Tibial nerve (tissue), 3 donors: ENCODE measurements around the gene SUPT20HL1.

Source experiments
- POLR2A ChIP-seq, 2 donors: fragments of 450-650 bp; IDR thresholded peaks; one replicate each; pipeline ENCODE4 v1.6.1; 2017; ENCODE audit warnings: antibody characterized with exemption in 2 of 2, mild to moderate bottlenecking in 2 of 2, moderate library complexity in 2 of 2
- TF ChIP-seq, protein P1 (sequence below), 5 experiments: fragments of 200-600 bp in 3 of 5; fragments of 450-650 bp in 2 of 5; sonication (generic) in 3 of 5; IDR thresholded peaks; one replicate each; pipeline ENCODE4 v1.5.1; 2016 to 2019; ENCODE audit warnings: antibody characterized with exemption in 5 of 5, mild to moderate bottlenecking in 3 of 5, moderate library complexity in 2 of 5

DNA sequence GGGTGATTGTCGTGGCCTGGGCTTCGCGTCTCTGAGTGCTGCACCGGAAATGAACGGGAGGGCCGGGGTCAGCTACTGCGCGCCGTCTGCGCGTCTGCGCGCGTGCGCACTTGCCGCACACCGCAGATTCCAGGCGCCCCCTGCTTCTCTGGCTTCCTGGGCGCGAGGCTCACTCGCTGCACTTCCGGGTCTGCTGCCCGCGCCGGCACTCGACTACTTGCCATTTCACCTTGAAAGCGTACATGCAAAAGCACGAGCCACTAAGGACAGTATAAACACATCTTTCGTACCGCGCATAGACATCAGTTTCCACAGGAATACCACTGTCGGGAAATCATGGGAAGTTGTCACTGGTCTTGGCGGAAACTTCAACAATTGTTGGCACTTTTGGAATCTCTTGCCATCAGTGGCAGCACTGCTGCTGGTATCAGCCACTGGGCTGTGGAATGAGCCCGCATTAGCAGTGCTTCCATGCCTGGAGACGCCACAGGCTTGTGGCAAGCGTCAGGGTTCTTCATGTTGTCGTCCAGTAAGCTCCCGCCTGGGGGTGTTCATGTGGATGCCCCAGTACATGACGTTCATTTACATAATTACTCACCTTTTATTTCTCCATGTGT, 46.3 kb upstream of the SUPT20HL1 start, which contains the start of gene SUPT20HL2:
- TF ChIP-seq, protein P1, sequence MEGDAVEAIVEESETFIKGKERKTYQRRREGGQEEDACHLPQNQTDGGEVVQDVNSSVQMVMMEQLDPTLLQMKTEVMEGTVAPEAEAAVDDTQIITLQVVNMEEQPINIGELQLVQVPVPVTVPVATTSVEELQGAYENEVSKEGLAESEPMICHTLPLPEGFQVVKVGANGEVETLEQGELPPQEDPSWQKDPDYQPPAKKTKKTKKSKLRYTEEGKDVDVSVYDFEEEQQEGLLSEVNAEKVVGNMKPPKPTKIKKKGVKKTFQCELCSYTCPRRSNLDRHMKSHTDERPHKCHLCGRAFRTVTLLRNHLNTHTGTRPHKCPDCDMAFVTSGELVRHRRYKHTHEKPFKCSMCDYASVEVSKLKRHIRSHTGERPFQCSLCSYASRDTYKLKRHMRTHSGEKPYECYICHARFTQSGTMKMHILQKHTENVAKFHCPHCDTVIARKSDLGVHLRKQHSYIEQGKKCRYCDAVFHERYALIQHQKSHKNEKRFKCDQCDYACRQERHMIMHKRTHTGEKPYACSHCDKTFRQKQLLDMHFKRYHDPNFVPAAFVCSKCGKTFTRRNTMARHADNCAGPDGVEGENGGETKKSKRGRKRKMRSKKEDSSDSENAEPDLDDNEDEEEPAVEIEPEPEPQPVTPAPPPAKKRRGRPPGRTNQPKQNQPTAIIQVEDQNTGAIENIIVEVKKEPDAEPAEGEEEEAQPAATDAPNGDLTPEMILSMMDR (IDR thresholded peaks at IDR 0.05) = no peak
- no peak for TF ChIP-seq POLR2A (IDR thresholded peaks at IDR 0.05)
